WI38 (cell line): ENCODE measurements around the gene CBX1.

Experiments
- H3K4me3 ChIP-seq: 2 replicates; pipeline ENCODE4 v1.5.1; 2011; ENCODE audit warnings: low read depth, mild to moderate bottlenecking, control low read depth, low read length
- CTCF ChIP-seq: IDR thresholded peaks from 2 replicates; pipeline ENCODE4 v1.5.1; 2012; ENCODE audit warnings: low read depth, mild to moderate bottlenecking, control low read depth, low read length

CBX1 gene

GRCh38 chr17:48054238-48055185 is 46.8 kb downstream of the CBX1 start:
- no peak overlapping the region for H3K4me3 ChIP-seq
- no peak for TF ChIP-seq CTCF

- no peak for TF ChIP-seq CTCF
- no peak overlapping the region for H3K4me3 ChIP-seq
Measured at GRCh38 chr17:48053758-48054237, 47.5 kb downstream of the CBX1 start.

- peak overlapping the region; percentile 16; the same call in 1 of the 2 replicates for H3K4me3 ChIP-seq
Measured at GRCh38 chr17:48052956-48053757, 48.1 kb downstream of the CBX1 start.

GRCh38 chr17:48051706-48052486 is 49.4 kb downstream of the CBX1 start:
- H3K4me3 ChIP-seq = peak overlapping the region; percentile 16; the same call in 1 of the 2 replicates
- 0 out of 2 replicates have a peak, but pooled peaks have one; percentile 4 for TF ChIP-seq CTCF

More at GRCh38 chr17:48052956-48053757, 48.1 kb downstream of the CBX1 start:
- TF ChIP-seq CTCF = no peak

GRCh38 chr17:48051283-48051682 is 50.0 kb downstream of the CBX1 start:
- TF ChIP-seq CTCF = no peak
- no peak overlapping the region for H3K4me3 ChIP-seq

GRCh38 chr17:48048384-48049126 is 52.7 kb downstream of the CBX1 start:
- TF ChIP-seq CTCF = no peak
- peak overlapping the region; percentile 84 for H3K4me3 ChIP-seq
